Left lung (tissue), 14 donors: ENCODE results near the gene PKN1. TPM values are rescaled to one million over a fixed set of nuclear protein-coding genes. Genes with fewer than 3 reads are reported as not detected.
A peak's percentile ranks its signal among the peaks of the same experiment; 100 is the strongest.

Source experiments
- ATAC-seq: fragments of 200-7000 bp; cut with Tn5 transposase; one replicate; pipeline ENCODE4 v1.9.1; 2020; ENCODE audit warnings: moderate library complexity
- DNase-seq, 4 donors: peaks; one replicate each; pipeline ENCODE4 v3.0.0-alpha.2; 2013 to 2020
- H3K27ac ChIP-seq, 2 donors: fragments of 200-600 bp; sonication (generic) in 1 of 2; one replicate each; pipeline versions ENCODE4 v1.5.0 to v1.8.0; 2020 to 2021
- H3K27me3 ChIP-seq, 2 donors: fragments of 200-600 bp; sonication (generic) in 1 of 2; one replicate each; pipeline versions ENCODE4 v1.5.0 to v1.8.0; 2020 to 2021
- H3K36me3 ChIP-seq, 2 donors: fragments of 200-600 bp; sonication (generic) in 1 of 2; one replicate each; pipeline versions ENCODE4 v1.5.0 to v1.8.0; 2020 to 2021
- H3K4me1 ChIP-seq, 2 donors: fragments of 200-600 bp; one replicate each; pipeline ENCODE4 v1.8.0; 2021
- H3K4me3 ChIP-seq, 2 donors: fragments of 200-600 bp; sonication (generic) in 1 of 2; one replicate each; pipeline versions ENCODE4 v1.5.0 to v1.8.0; 2020 to 2021; ENCODE audit warnings: mild to moderate bottlenecking in 1 of 2
- H3K9me3 ChIP-seq, 2 donors: fragments of 200-600 bp; sonication (generic) in 1 of 2; one replicate each; pipeline versions ENCODE4 v1.5.0 to v1.8.0; 2020 to 2021
- CTCF ChIP-seq, 2 donors: fragments of 200-600 bp; sonication (generic) in 1 of 2; IDR thresholded peaks; one replicate each; pipeline versions ENCODE4 v1.5.0 to v1.8.0; 2021; ENCODE audit warnings: antibody characterized with exemption in 2 of 2
- intact Hi-C, 2 donors: fragments of 100-400 bp; cut with DNase I; formaldehyde crosslinking; loops; one replicate each; pipeline versions ENCODE4 v1.11.2 to v1.14.2; 2022
- long read RNA-seq, 12 donors: library from polyadenylated mRNA in 2 of 12; unstranded in 2 of 12; transcript quantifications; one replicate each; pipeline ENCODE4 v2.0.0 and lab custom pipeline, GENCODE V29; 2019 to 2026
- polyA plus RNA-seq, 6 donors: library from polyadenylated mRNA; unstranded; fragments of 120-200 nt; gene quantifications; one replicate each; pipeline ENCODE4 v1.2.1, GENCODE V29; 2013; ENCODE audit not compliant: insufficient read length in 6 of 6
- total RNA-seq, 2 donors: library from RNA; stranded (reverse); fragmentation: NEBNext Ultra II Directional; extraction: Animal tissue kit (Norgen Biotek cat#: 25700); gene quantifications; one replicate each; pipeline ENCODE4 v1.2.1, GENCODE V29; 2021
- donor health status: DM: no; HTN: yes; CAD: no.
- donor health status: DM: no; HTN: no; CAD: no.

The PKN1 gene
- 100 to 1,000 TPM; 125 to 190 TPM for total RNA-seq
- polyA plus RNA-seq = 100 to 1,000 TPM in 2 of 6 donors, 10 to 100 TPM in 4; 91.9 to 106 (median 96.2) TPM
- long read RNA-seq, donor 1, transcript PKN1-201 (22 exons, 3,069 nt) = major isoform, 15 of 96 reads
- long read RNA-seq, donor 1, partial matches to known transcripts = 31 of 96 reads
- long read RNA-seq, donor 1, other reads (novel, unspliced or antisense) = 50 of 96 reads
- long read RNA-seq, donor 2, transcript PKN1-201 (22 exons, 3,069 nt) = major isoform, 11 of 277 reads
- long read RNA-seq, donor 2, partial matches to known transcripts = 197 of 277 reads
- long read RNA-seq, donor 2, other reads (novel, unspliced or antisense) = 68 of 277 reads
- long read RNA-seq, donor 3, transcript PKN1-201 (22 exons, 3,069 nt) = major isoform, 22 of 32 reads
- long read RNA-seq, donor 3, partial matches to known transcripts = 10 of 32 reads
- long read RNA-seq, donor 3, other reads (novel, unspliced or antisense) = 0 of 32 reads
- long read RNA-seq, donor 4, partial matches to known transcripts = 9 of 10 reads
- long read RNA-seq, donor 4, other reads (novel, unspliced or antisense) = 0 of 10 reads
- long read RNA-seq, donor 5, transcript PKN1-201 (22 exons, 3,069 nt) = major isoform, 13 of 137 reads
- long read RNA-seq, donor 5, partial matches to known transcripts = 124 of 137 reads
- long read RNA-seq, donor 5, other reads (novel, unspliced or antisense) = 0 of 137 reads
- long read RNA-seq, donor 6, transcript PKN1-201 (22 exons, 3,069 nt) = major isoform, 6 of 45 reads
- long read RNA-seq, donor 6, partial matches to known transcripts = 38 of 45 reads
- long read RNA-seq, donor 6, other reads (novel, unspliced or antisense) = 0 of 45 reads
- long read RNA-seq, donor 7, transcript PKN1-201 (22 exons, 3,069 nt) = major isoform, 10 of 357 reads
- long read RNA-seq, donor 7, partial matches to known transcripts = 346 of 357 reads
- long read RNA-seq, donor 7, other reads (novel, unspliced or antisense) = 0 of 357 reads
- long read RNA-seq, donor 8, transcript PKN1-201 (22 exons, 3,069 nt) = major isoform, 14 of 72 reads
- long read RNA-seq, donor 8, partial matches to known transcripts = 23 of 72 reads
- long read RNA-seq, donor 8, other reads (novel, unspliced or antisense) = 35 of 72 reads
- long read RNA-seq, donor 9, partial matches to known transcripts = 0 of 1 reads
- long read RNA-seq, donor 9, other reads (novel, unspliced or antisense) = 0 of 1 reads
- long read RNA-seq, donor 10, partial matches to known transcripts = 4 of 5 reads
- long read RNA-seq, donor 10, other reads (novel, unspliced or antisense) = 0 of 5 reads
- long read RNA-seq, donor 11 = 0 reads
- long read RNA-seq, donor 12, transcript PKN1-201 (22 exons, 3,069 nt) = major isoform, 11 of 468 reads
- long read RNA-seq, donor 12, partial matches to known transcripts = 428 of 468 reads
- long read RNA-seq, donor 12, other reads (novel, unspliced or antisense) = 28 of 468 reads

GRCh38 chr19:14432791-14433553 lies at the start of gene PKN1:
TSS of gene PKN1 (plus strand) at chr19:14433306. CDS start at chr19:14433522, 216 bp downstream.
- intact Hi-C loops = no loop called here
- TF ChIP-seq CTCF (IDR thresholded peaks at IDR 0.05) = no peak
- Histone ChIP-seq H3K4me1 (peaks cover 9 to 61% of the 10 kb centered on the region in 2 donors), H3K36me3 (peaks cover 0 to 6% of the 10 kb centered on the region in 2 donors), H3K9me3 (no peaks in the 10 kb centered on the region), H3K27ac (peak within 1 kb of the TSS; percentile 79 to 85), H3K4me3 (peak within 1 kb of the TSS; percentile 86 to 93), H3K27me3 (no peaks in the 10 kb centered on the region)
- ATAC-seq (peak; percentile 55), DNase-seq (peak; percentile 44 to 92 (median 64))

GRCh38 chr19:14383661-14384555 lies 49.2 kb upstream of the PKN1 start:
- intact Hi-C loops = no loop called here
- Histone ChIP-seq H3K4me1 (peaks cover 19 to 81% of the 10 kb centered on the region in 2 donors), H3K27me3 (no peaks in the 10 kb centered on the region), H3K27ac (peak overlapping the region; percentile 91 to 99), H3K4me3 (peak overlapping the region; percentile 65 to 88), H3K9me3 (no peaks in the 10 kb centered on the region), H3K36me3 (peaks cover 0 to 21% of the 10 kb centered on the region in 2 donors)
- ATAC-seq (peak; percentile 7), DNase-seq (peak in 3 of 4 donors; percentile 73 to 81 (median 76))
- TF ChIP-seq CTCF (IDR thresholded peaks at IDR 0.05) = no peak

- peaks cover 17 to 72% of the 10 kb centered on the region in 2 donors for H3K4me1 ChIP-seq
- H3K36me3 ChIP-seq = peaks cover 0 to 33% of the 10 kb centered on the region in 2 donors
- H3K27ac ChIP-seq = peak overlapping the region in 1 of 2 donors; percentile 99
- peak overlapping the region in 1 of 2 donors; percentile 88 for H3K4me3 ChIP-seq
- intact Hi-C loops = no loop called here
- no peaks in the 10 kb centered on the region for H3K27me3 ChIP-seq
- no peak for DNase-seq
- H3K9me3 ChIP-seq = no peaks in the 10 kb centered on the region
- no peak for ATAC-seq
- TF ChIP-seq CTCF (IDR thresholded peaks at IDR 0.05) = no peak
Observed at GRCh38 chr19:14385492-14385891, 47.6 kb upstream of the PKN1 start.
